Mammary microvascular endothelial cell (primary cell): ENCODE results near the gene MRGPRG. TPM values are rescaled to one million over a fixed set of nuclear protein-coding genes. Genes with fewer than 3 reads are reported as not detected.

Experiments
- total RNA-seq: library from RNA; depleted of rRNA; stranded (reverse); fragments of >200 nt; gene quantifications from 2 replicates; pipeline ENCODE4 v1.2.3, GENCODE V29; 2015

MRGPRG gene
- not detected in 2 replicates for total RNA-seq

GRCh38 chr11:3218483-3219280 is at the start of gene MRGPRG:
TSS of gene MRGPRG (minus strand) at chr11:3218813. CDS start at chr11:3218813, 0 bp downstream.

GRCh38 chr11:3231851-3232744 is 13.5 kb upstream of the MRGPRG start, which contains the start of gene MRGPRE:
TSS of gene MRGPRE (minus strand) at chr11:3232417. CDS start at chr11:3228799, 3,618 bp downstream.

Other genes starting within 250 kb of the MRGPRG start
- 98.7 and 101 TPM in 2 replicates for gene NAP1L4, start 226.5 kb downstream of the MRGPRG start, total RNA-seq
- gene CARS1, start 161.4 kb downstream of the MRGPRG start, total RNA-seq: 40.9 and 44.1 TPM in 2 replicates
- 23.2 and 31.0 TPM in 2 replicates for gene OSBPL5, start 53.5 kb downstream of the MRGPRG start, total RNA-seq
- gene MRGPRE, start 13.6 kb upstream of the MRGPRG start, total RNA-seq: not detected in 2 replicates
- 10.1 and 14.7 TPM in 2 replicates for gene ZNF195, start 160.3 kb upstream of the MRGPRG start, total RNA-seq